ENCODE data around the gene ITPKC.

The ITPKC gene

Small RNA genes lying within 50 kb of the gene (small RNA-seq; reads per million reads assigned to genes)
- 0 to 0.04 reads per million in 2 experiments for gene RNU6-195P
